ENCODE results near the gene NKAIN2. TPM values are rescaled to one million over a fixed set of nuclear protein-coding genes. Genes with fewer than 3 reads are reported as not detected.

NKAIN2 gene
- total RNA-seq, 2 donors from 2014 or later = 0.31 to 2.3 TPM

GRCh38 chr6:124823240-124824111 lies 1019.8 kb downstream of the NKAIN2 start:
- no peak overlapping the region for H3K4me3 ChIP-seq
- no peaks in the 10 kb centered on the region for H3K9me3 ChIP-seq
- H3K27me3 ChIP-seq = no peaks in the 10 kb centered on the region
- TF ChIP-seq CTCF (IDR thresholded peaks at IDR 0.05) = no peak
- no peaks in the 10 kb centered on the region for H3K36me3 ChIP-seq
- H3K4me1 ChIP-seq = no peaks in the 10 kb centered on the region
- no peak overlapping the region for H3K27ac ChIP-seq
- DNase-seq (ENCODE audit: low spot score) = no peak

- Histone ChIP-seq H3K4me3 (no peak overlapping the region), H3K27ac (no peak overlapping the region), H3K9me3 (no peaks in the 10 kb centered on the region), H3K36me3 (no peaks in the 10 kb centered on the region), H3K4me1 (no peaks in the 10 kb centered on the region), H3K27me3 (no peaks in the 10 kb centered on the region)
- TF ChIP-seq CTCF (IDR thresholded peaks at IDR 0.05) = no peak
- DNase-seq (ENCODE audit: low spot score) = no peak
Measured at GRCh38 chr6:124825564-124825963, 1021.9 kb downstream of the NKAIN2 start.

DNA sequence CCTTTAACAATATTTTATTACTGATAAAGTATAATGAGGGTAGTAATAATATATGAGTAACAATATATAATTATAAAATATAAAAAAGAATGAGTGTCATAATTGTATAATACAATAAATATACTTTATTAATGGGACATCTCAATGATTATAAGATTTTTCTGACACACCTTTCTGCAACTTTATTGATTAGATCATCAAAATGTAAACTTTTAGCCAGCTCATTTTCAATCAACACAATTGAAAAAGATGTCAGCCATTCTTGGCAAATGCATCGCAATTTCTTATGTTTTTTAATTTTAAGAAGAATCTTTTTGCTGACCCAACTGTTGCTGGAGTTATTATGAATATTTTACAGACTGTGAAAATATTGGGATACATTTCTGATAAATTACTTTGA lies 1026.2 kb downstream of the NKAIN2 start:
- TF ChIP-seq CTCF (IDR thresholded peaks at IDR 0.05) = no peak
- no peaks in the 10 kb centered on the region for H3K9me3 ChIP-seq
- no peak overlapping the region for H3K4me3 ChIP-seq
- no peaks in the 10 kb centered on the region for H3K27me3 ChIP-seq
- no peaks in the 10 kb centered on the region for H3K4me1 ChIP-seq
- H3K36me3 ChIP-seq = no peaks in the 10 kb centered on the region
- no peak overlapping the region for H3K27ac ChIP-seq
- no peak for DNase-seq (ENCODE audit: low spot score)

DNA sequence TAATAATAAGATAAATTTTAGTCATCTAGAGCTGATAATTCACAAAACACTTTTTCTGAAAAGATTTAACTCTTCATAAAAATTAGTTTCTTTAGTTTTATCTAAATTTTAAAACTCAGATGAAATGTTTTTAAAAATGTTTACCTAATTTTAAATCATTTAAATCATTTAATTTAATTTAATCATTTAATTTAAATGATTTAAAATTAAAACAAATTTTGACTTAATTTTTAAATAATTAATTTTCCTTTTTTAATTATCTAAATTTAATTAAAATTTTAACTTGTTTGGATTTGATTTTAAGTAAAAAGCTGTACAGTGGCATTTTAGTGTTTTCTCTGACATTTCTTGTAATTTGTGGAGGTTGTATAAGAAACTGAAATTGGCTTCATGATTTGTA lies 1026.8 kb downstream of the NKAIN2 start:
- Histone ChIP-seq H3K27me3 (no peaks in the 10 kb centered on the region), H3K4me3 (no peak overlapping the region), H3K27ac (no peak overlapping the region), H3K36me3 (no peaks in the 10 kb centered on the region), H3K9me3 (no peaks in the 10 kb centered on the region), H3K4me1 (no peaks in the 10 kb centered on the region)
- no peak for TF ChIP-seq CTCF (IDR thresholded peaks at IDR 0.05)
- no peak for DNase-seq (ENCODE audit: low spot score)

DNA sequence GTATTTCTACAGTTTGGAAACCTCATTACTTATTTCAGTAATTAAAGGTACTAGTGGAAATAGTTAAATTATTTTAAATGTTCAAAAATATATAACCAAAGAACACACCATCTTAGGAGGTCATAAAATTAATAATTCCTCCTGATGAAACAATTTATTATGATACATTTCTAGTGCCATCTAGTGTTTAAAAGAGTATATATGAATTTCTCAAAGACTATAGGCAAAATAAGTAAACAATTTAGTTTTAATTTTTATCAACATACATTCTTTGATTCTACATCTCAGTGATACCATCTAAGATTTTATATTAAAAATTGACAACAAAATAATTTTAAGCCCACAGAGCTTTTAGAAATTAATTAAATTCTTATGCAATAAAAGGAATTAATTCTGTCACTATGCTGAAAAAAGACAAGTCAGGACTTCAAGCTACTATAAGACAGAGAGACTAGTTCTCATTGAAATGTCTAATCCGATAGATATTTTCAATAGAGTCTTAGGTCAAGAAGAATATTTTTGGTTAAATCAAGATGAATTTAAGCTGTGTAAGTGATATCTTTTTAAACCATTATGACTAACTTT lies 1050.8 kb downstream of the NKAIN2 start:
- H3K9me3 ChIP-seq = no peaks in the 10 kb centered on the region
- no peak for DNase-seq (ENCODE audit: low spot score)
- no peak overlapping the region for H3K4me3 ChIP-seq
- peak in 1 of 2 donors; percentile 48 for TF ChIP-seq CTCF (IDR thresholded peaks at IDR 0.05)
- no peaks in the 10 kb centered on the region for H3K36me3 ChIP-seq
- no peaks in the 10 kb centered on the region for H3K4me1 ChIP-seq
- no peaks in the 10 kb centered on the region for H3K27me3 ChIP-seq
- H3K27ac ChIP-seq = no peak overlapping the region
